Small intestine (tissue), 7 donors: Measurements from ENCODE around the gene POTEH. TPM values are rescaled to one million over a fixed set of nuclear protein-coding genes. Genes with fewer than 3 reads are reported as not detected.
"Not testable (repeated sequence)": the region's sequence is repeated elsewhere in the genome, so short reads cannot be mapped to it uniquely, and the experiment has no call there.

Experiments
- DNase-seq, 2 donors: peaks; one replicate each; pipeline versions ENCODE4 v3.0.0 to v3.0.0-alpha.2; 2013
- FAIRE-seq: peaks from 2 replicates; lab custom pipeline; 2012; peaks lifted over from hg19 to GRCh38; lab: Jason Lieb, UNC
- H3K27ac ChIP-seq, 3 donors: one replicate each; pipeline ENCODE4 v1.5.1; 2013; ENCODE audit warnings: low read length in 2 of 3, mild to moderate bottlenecking in 2 of 3, control low read depth in 1 of 3, inconsistent platforms in 1 of 3, low read depth in 1 of 3, moderate library complexity in 1 of 3
- H3K27me3 ChIP-seq, 3 donors: one replicate each; pipeline ENCODE4 v1.6.1; 2013; ENCODE audit warnings: low read length in 3 of 3, inconsistent platforms in 1 of 3; ENCODE audit not compliant: control insufficient read depth in 3 of 3, insufficient read depth in 3 of 3
- H3K36me3 ChIP-seq, 3 donors: one replicate each; pipeline ENCODE4 v1.6.1; 2013; ENCODE audit warnings: low read length in 3 of 3, inconsistent platforms in 1 of 3, low read depth in 1 of 3, mild to moderate bottlenecking in 1 of 3, moderate library complexity in 1 of 3; ENCODE audit not compliant: control insufficient read depth in 3 of 3, insufficient read depth in 2 of 3
- H3K4me1 ChIP-seq, 3 donors: one replicate each; pipeline ENCODE4 v1.6.1; 2013; ENCODE audit warnings: low read length in 2 of 3, inconsistent platforms in 1 of 3, low read depth in 1 of 3, mild to moderate bottlenecking in 1 of 3, moderate library complexity in 1 of 3; ENCODE audit not compliant: control insufficient read depth in 3 of 3, insufficient read depth in 2 of 3
- H3K4me3 ChIP-seq, 3 donors: one replicate each; pipeline ENCODE4 v1.5.1; 2013; ENCODE audit warnings: low read length in 3 of 3, control low read depth in 1 of 3, inconsistent platforms in 1 of 3, low read depth in 1 of 3, mild to moderate bottlenecking in 1 of 3, moderate library complexity in 1 of 3
- H3K9me3 ChIP-seq, 2 donors: one replicate each; pipeline ENCODE4 v1.6.1; 2013; ENCODE audit warnings: low read depth in 1 of 2, low read length in 1 of 2; ENCODE audit not compliant: control insufficient read depth in 2 of 2, insufficient read depth in 1 of 2
- WGBS, 3 donors: extraction: QIAGEN DNeasy Blood & Tissue Kit; methylation state at CpG; one replicate each; pipeline ENCODE4 v1.1.7; 2013; 5-methylcytosine and 5-hydroxymethylcytosine counted together
- polyA plus RNA-seq, 4 donors: library from polyadenylated mRNA; stranded (reverse) in 3 of 4; unstranded in 1 of 4; fragments of 200-250 nt in 3 of 4; fragments of 120-200 nt in 1 of 4; gene quantifications; one replicate each; pipeline versions ENCODE4 v1.2.1 to v1.2.3, GENCODE V29; 2013
- donor health status: healthy with polysubstance abuse.
- donor health status: control.
- donor health status: control.
- donor health status: Bipolar disorder and iron deficiency.
- donor health status: healthy.

The POTEH gene
- polyA plus RNA-seq, 4 donors: not detected

DNA sequence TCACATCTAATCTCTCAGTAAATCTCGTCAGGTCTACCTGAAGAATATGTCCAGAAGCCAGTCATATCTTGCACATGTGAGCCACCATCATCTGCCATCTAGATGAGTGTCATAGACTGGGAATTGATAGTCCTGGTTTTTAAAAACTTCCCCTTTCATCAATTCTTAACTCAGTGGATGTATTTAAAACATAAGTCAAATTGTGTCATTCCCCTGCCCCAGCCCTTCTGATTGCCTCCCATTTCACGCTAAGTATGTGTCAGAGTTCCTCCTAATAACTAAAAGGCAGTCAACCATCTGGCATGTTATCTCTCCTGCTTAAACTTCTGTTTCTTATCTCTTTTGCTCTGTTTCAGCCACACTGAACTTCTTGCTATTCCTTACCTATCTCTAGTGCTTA is 24.3 kb downstream of the POTEH start:
- 18 to 41% (median 38%) methylated on average over 1 to 2 of the region's 2 CpGs for WGBS, 3 donors
- FAIRE-seq, H3K4me3 ChIP-seq, H3K36me3 ChIP-seq, H3K4me1 ChIP-seq, DNase-seq, H3K9me3 ChIP-seq, H3K27ac ChIP-seq, H3K27me3 ChIP-seq: not testable (repeated sequence)

DNA sequence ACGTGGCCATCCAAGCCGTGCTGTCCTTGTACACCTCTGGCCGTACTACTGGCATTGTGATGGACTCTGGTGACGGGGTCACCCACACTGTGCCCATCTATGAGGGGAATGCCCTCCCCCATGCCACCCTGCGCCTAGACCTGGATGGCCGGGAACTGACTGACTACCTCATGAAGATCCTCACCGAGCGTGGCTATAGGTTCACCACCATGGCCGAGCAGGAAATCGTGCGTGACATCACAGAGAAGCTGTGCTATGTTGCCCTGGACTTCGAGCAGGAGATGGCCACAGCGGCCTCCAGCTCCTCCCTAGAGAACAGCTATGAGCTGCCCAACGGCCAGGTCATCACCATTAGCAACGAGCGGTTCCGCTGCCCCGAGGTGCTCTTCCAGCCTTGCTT is 32.1 kb downstream of the POTEH start:
- 84 to 92% (median 86%) methylated on average over 5 to 7 of the region's 18 CpGs for WGBS, 3 donors
- not testable (repeated sequence) for DNase-seq, H3K4me3 ChIP-seq, H3K4me1 ChIP-seq, H3K36me3 ChIP-seq, H3K27ac ChIP-seq, H3K27me3 ChIP-seq, FAIRE-seq, H3K9me3 ChIP-seq

DNA sequence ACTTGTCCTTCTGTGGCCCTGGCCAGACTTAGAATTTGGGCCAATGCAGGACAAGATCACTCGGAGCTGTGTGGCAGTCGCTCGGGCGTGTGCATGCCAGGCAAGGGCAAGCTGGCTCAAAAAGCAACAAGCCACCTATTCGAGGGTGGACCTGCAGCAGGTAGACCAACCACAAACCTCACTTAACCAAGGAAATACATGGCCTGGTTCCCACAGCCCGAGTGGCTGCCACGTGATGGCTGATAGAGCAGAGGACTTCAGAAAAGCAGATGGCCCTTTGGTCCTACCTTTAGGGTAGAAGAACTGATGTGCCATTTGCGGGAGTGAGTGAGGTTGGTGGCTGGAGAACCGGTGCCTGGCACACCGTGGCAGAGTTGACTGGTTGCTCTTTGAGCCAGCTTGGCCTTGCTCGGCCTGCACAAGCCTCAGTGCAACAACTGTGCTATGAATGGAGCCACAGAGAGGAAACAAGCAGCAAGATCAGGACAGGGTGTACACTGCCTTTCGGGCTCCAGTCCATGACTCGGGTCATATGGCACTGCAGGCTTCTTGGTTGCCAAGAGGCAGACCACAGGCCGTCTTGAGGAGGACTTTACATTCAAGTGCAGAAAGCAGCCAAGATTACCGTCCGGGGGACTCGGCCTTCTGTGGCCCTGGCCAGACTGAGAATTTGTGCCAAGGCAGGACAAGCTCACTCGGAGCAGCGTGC is 39.5 kb downstream of the POTEH start:
- H3K4me1 ChIP-seq, H3K9me3 ChIP-seq, DNase-seq, FAIRE-seq, H3K27me3 ChIP-seq, H3K4me3 ChIP-seq, H3K27ac ChIP-seq, H3K36me3 ChIP-seq: not testable (repeated sequence)
- 66 to 75% (median 72%) methylated on average over 8 to 9 of the region's 19 CpGs for WGBS, 3 donors

DNA sequence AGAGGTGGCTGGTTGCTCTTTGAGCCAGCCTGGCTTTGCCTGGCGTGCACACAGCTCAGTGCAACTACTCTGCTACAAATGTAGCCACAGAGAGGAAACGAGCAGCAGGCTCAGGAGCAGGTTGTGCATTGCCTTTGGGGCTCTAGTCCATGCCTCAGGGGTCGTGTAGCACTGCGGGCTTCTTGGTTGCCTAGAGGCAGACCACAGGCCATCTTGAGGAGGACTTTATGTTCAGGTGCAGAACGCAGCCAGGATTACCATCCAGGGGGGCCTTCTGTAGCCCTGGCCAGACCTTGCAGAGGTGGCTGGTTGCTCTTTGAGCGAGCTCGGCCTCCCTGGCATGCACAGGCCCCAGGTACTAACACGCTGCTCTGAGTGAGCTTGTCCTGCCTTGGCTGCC is 41.2 kb downstream of the POTEH start:
- H3K4me3 ChIP-seq, H3K27me3 ChIP-seq, H3K4me1 ChIP-seq, DNase-seq, H3K9me3 ChIP-seq, H3K27ac ChIP-seq, H3K36me3 ChIP-seq, FAIRE-seq: not testable (repeated sequence)
- no CpG with 5 or more reads among the region's 8 CpGs for WGBS, 3 donors

DNA sequence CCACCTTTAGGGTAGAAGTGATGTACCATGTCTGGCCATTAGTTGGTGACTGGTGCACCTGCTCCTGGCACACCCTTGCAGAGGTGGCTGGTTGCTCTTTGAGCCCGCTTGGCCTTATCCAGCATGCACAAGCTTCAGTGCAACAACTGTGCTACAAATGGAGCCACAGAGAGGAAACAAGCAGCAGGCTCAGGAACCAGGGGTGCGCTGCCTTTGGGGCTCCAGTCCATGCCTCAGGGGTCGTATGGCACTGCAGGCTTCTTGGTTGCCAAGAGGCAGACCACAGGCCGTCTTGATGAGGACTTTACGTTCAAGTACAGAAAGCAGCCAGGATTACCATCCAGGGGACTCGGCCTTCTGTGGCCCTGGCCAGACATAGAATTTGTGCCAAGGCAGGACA is 44.6 kb downstream of the POTEH start:
- DNase-seq, H3K4me3 ChIP-seq, H3K9me3 ChIP-seq, H3K27ac ChIP-seq, H3K4me1 ChIP-seq, FAIRE-seq, H3K27me3 ChIP-seq, H3K36me3 ChIP-seq: not testable (repeated sequence)
- 45 to 61% (median 45%) methylated on average over 2 to 3 of the region's 6 CpGs for WGBS, 3 donors

DNA sequence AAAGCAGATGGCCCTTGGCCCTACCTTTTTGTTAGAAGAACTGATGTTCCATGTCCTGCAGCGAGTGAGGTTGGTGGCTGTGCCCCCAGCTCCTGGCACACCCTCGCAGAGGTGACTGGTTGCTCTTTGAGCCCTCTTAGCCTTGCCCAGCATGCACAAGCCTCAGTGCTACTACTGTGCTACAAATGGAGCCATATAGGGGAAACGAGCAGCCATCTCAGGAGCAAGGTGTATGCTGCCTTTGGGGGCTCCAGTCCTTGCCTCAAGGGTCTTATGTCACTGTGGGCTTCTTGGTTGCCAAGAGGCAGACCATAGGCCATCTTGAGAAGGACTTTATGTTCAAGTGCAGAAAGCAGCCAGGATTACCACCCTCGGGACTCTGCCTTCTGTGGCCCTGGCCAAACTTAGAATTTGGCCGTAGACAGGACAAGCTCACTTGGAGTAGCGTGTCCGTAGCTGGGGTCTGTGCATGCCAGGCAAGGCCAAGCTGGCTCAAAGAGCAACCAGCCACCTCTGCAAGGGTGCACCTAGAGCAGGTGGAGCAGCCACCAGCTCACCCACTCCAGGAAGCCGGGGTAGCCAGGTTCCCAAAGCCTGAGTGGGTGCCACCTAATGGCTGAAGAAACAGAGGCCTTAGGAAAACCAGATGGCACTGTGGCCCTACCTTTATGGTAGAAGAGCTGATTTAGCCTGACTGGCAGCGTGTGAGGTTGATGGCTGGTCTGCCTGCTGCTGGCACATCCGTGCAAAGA is 48.5 kb downstream of the POTEH start:
- not testable (repeated sequence) for H3K4me3 ChIP-seq, H3K4me1 ChIP-seq, H3K27me3 ChIP-seq, FAIRE-seq, DNase-seq, H3K9me3 ChIP-seq, H3K36me3 ChIP-seq, H3K27ac ChIP-seq
- 79 to 80% (median 80%) methylated on average over 4 to 5 of the region's 10 CpGs for WGBS, 3 donors

DNA sequence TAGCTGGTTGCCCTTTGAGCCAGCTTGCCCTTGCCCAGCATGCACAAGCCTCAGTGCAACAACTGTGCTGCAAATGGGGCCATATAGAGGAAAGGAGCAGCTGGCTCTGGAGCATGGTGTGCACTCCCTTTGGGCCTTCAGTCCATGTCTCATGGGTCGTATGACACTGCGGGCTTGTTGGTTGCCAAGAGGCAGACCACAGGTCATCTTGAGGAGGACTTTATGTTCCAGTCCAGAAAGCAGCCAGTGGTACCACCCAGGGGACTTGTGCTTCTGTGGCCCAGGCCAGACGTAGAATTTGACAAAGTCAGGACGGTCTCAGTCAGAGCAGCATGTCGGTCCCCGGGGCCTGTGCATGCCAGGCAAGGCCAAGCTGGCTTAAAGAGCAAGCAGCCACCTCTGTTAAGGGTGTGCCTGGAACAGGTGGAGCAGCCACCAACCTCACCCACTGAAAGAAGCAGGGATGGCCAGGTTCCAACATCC is 49.1 kb downstream of the POTEH start:
- FAIRE-seq, H3K36me3 ChIP-seq, H3K27ac ChIP-seq, H3K4me1 ChIP-seq, H3K27me3 ChIP-seq, DNase-seq, H3K4me3 ChIP-seq, H3K9me3 ChIP-seq: not testable (repeated sequence)
- WGBS, 3 donors: 94 to 98% (median 95%) methylated on average over 2 to 4 of the region's 6 CpGs

DNA sequence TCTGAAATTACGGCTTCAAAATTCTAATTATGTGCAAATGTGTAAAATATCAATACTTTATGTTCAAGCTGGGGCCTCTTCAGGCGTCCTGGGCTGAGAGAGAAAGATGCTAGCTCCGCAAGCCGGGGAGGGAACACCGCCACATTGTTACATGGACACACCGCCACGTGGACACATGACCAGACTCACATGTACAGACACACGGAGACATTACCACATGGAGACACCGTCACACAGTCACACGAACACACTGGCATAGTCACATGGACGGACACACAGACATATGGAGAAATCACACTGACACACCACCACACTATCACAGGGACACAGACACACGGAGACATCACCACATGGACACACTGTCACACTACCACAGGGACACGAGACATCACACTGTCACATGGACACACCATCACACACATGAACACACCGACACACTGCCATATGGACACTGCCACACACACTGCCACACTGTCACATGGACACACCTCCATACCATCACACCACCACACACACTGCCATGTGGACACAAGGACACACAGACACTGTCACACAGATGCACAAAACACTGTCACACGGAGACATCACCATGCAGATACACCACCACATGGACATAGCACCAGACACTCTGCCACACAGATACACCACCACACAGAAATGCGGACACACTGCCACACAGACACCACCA is 58.0 kb downstream of the POTEH start:
- not testable (repeated sequence) for H3K9me3 ChIP-seq, FAIRE-seq, H3K27ac ChIP-seq, DNase-seq, H3K36me3 ChIP-seq, H3K4me1 ChIP-seq, H3K4me3 ChIP-seq, H3K27me3 ChIP-seq
- WGBS, 3 donors: 84 to 85% (median 85%) methylated on average over 12 to 13 of the region's 16 CpGs
